ENCODE results near the gene EML2.

GRCh38 chr19:45674946-45675345 lies 35.7 kb upstream of the EML2 start:
- TF ChIP-seq CTCF (conservative IDR thresholded peaks at IDR 0.05; ENCODE audit: low read depth, low read length) (no peak), EZH2 (IDR thresholded peaks at IDR 0.05; ENCODE audit: low read length, unreplicated experiment) (no peak), EZH2phosphoT487 (IDR thresholded peaks at IDR 0.05; ENCODE audit: borderline replicate concordance, low read length) (no peak)
